H1 (cell line): ENCODE results near the gene CSHL1.

Source experiments
- CREB1 ChIP-seq: IDR thresholded peaks from 2 replicates; pipeline ENCODE4 v1.6.1; 2012; ENCODE audit warnings: inconsistent platforms
- EZH2 ChIP-seq: fragments of 200-600 bp; sonication (generic); IDR thresholded peaks from 2 replicates; pipeline ENCODE4 v1.7.1; 2012; ENCODE audit warnings: low read depth, mild to moderate bottlenecking, moderate library complexity, low read length, inconsistent platforms; ENCODE audit not compliant: severe bottlenecking
- POLR2A ChIP-seq, 2 experiments: IDR thresholded peaks; 1 replicate in 1 of 2; 2 replicates in 1 of 2; pipeline ENCODE4 v1.6.1; 2011; ENCODE audit warnings: low read depth in 2 of 2, low read length in 2 of 2, mild to moderate bottlenecking in 2 of 2; ENCODE audit errors: control extremely low read depth in 1 of 2
- SIN3A ChIP-seq, 2 experiments: IDR thresholded peaks in 1 of 2; conservative IDR thresholded peaks in 1 of 2; 2 replicates each; pipeline ENCODE4 v1.6.1; 2011 to 2012; ENCODE audit warnings: low read length in 2 of 2, improper control_type of control experiment in 1 of 2, low read depth in 1 of 2, mild to moderate bottlenecking in 1 of 2
- TAF1 ChIP-seq: IDR thresholded peaks from 2 replicates; pipeline ENCODE4 v1.6.1; 2011; ENCODE audit warnings: mild to moderate bottlenecking, low read depth, low read length

- no peak for TF ChIP-seq POLR2A (IDR thresholded peaks at IDR 0.05; ENCODE audit: control extremely low read depth in 1 of 2, low read depth in 2 of 2, low read length in 2 of 2)
- TF ChIP-seq SIN3A (conservative IDR thresholded peaks at IDR 0.05 in 1 of 2, IDR thresholded peaks at IDR 0.05 in 1 of 2; ENCODE audit: low read depth in 1 of 2, low read length in 2 of 2) = no peak
- no peak for TF ChIP-seq EZH2
- TF ChIP-seq TAF1 = no peak
- TF ChIP-seq CREB1 = no peak
Observed at GRCh38 chr17:63941751-63942150, 30.7 kb upstream of the CSHL1 start.
